T-helper 1 cell treated with Interleukin-12 subunit alpha and Interleukin-12 subunit beta and Interleukin-4 antibody, amounts not matched to agents 30 μg/mL and 1 μg/mL, for 36 hours (primary cell): Measurements from ENCODE around the gene EMCN.

Source experiments
- H3K27ac Mint-ChIP-seq: one replicate; pipeline ENCODE4 v1.8.0; 2021; ENCODE audit warnings: mild to moderate bottlenecking, mixed read lengths
- H3K27me3 Mint-ChIP-seq: one replicate; pipeline ENCODE4 v1.8.0; 2021; ENCODE audit warnings: low read depth, mixed read lengths
- H3K36me3 Mint-ChIP-seq: one replicate; pipeline ENCODE4 v1.8.0; 2021; ENCODE audit warnings: low read depth, mixed read lengths
- H3K4me1 Mint-ChIP-seq: one replicate; pipeline ENCODE4 v1.8.0; 2021; ENCODE audit warnings: low read depth, mixed read lengths
- H3K4me3 Mint-ChIP-seq: one replicate; pipeline ENCODE4 v1.8.0; 2021; ENCODE audit warnings: mild to moderate bottlenecking, moderate library complexity, mixed read lengths
- H3K9me3 Mint-ChIP-seq: one replicate; pipeline ENCODE4 v1.8.0; 2021; ENCODE audit warnings: mixed read lengths

The EMCN gene

DNA sequence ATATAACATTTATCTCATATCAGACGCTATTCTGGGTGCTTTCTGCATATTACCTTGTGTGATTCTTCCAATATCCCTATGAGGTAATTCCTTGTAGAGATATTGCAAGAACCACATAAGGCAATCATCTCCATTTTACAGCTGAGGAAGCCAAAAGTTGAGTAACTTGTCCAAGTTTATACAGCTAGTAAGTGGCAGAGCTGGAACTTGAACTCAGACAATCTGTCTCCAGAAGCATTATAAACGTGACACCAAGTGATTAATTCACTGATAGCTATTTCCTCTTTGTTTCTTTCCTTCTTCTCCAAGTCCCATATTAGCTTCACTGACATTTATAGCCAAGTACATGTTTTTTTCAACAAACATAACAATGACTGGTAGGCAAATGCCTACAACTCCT is 7.3 kb downstream of the EMCN start:
- peaks cover 5% of the 10 kb centered on the region for H3K27me3 Mint-ChIP-seq
- no peaks in the 10 kb centered on the region for H3K4me1 Mint-ChIP-seq
- H3K36me3 Mint-ChIP-seq, result no peaks in the 10 kb centered on the region
- no peak overlapping the region for H3K4me3 Mint-ChIP-seq
- no peaks in the 10 kb centered on the region for H3K9me3 Mint-ChIP-seq
- H3K27ac Mint-ChIP-seq, result no peak overlapping the region

DNA sequence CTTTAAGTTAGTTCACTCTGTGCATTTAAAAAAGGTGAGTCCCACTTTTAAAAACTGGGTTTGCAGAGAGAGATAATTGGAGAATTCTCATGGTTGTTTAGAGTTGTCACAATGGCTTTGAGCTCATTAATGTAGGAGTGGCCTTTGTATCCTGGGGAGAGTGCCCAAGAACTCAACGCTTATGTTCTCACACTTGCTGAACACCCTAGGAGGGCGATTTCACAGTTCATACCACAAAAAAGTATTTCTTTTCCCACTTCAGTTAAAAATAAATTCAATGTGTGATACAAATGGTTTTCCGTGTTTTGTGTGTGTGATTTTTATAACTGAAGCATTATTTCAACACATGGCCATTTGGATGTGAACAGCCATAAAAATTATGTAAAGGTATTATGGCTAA is 8.4 kb downstream of the EMCN start:
- H3K9me3 Mint-ChIP-seq, result no peaks in the 10 kb centered on the region
- no peaks in the 10 kb centered on the region for H3K4me1 Mint-ChIP-seq
- no peak overlapping the region for H3K27ac Mint-ChIP-seq
- no peak overlapping the region for H3K4me3 Mint-ChIP-seq
- H3K36me3 Mint-ChIP-seq, result no peaks in the 10 kb centered on the region
- H3K27me3 Mint-ChIP-seq, result peaks cover 3% of the 10 kb centered on the region

DNA sequence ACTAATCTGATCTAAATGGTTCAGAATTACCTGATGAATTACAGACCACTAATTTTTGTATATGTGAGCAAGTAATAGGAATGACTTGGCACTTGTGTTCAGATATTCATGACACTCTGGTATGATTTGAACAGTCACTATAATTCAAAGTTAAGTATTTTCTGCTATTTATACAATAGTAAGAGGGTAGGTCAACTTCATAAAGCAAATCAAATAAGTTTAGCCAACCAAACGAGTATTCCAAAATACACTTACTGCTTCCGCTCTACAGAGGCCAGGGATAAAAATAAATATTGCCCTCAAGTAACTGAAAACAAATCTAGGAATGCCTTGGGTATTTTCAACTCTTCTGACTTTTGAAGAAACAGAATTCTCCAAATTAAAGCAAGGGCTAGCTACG is 9.1 kb downstream of the EMCN start:
- no peak overlapping the region for H3K27ac Mint-ChIP-seq
- H3K27me3 Mint-ChIP-seq, result no peaks in the 10 kb centered on the region
- H3K4me3 Mint-ChIP-seq, result no peak overlapping the region
- no peaks in the 10 kb centered on the region for H3K4me1 Mint-ChIP-seq
- H3K36me3 Mint-ChIP-seq, result no peaks in the 10 kb centered on the region
- H3K9me3 Mint-ChIP-seq, result no peaks in the 10 kb centered on the region

DNA sequence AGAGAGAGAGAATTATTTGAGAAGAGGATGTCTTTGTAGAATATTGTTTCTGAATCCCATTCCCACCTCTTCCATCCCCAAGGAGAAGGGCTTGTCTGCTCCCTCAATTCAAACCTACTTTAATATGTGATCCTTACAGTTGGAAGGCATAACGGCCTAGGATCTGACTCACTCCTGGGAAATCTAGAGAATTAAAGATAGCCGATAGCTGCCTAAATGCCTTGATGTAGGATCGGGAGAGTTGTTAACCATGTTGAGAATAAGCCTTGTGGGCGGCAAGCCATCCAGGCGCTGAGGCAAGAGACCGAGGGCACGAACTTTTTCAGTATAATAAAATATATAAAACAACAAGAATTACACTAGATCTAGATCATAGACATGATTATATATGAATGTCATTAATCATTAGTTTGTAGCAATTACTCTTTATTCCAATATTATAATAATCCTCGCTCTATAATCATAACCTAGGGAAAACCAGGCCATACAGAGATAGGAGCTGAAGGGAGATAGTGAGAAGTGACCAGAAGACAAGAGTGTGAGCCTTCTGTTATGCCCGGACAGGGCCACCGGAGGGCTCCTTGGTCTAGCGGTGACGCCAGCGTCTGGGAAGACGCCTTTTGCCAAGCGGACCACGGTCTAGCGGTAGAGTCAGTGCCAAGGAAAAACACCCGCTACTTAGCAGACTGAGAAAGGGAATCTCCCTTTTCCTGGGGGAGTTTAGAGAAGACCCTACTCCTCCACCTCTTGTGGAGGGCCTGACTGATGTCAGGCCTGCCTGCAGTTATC is 13.5 kb downstream of the EMCN start:
- Mint-ChIP-seq H3K9me3 (no peaks in the 10 kb centered on the region), H3K27me3 (no peaks in the 10 kb centered on the region), H3K4me3 (no peak overlapping the region), H3K4me1 (no peaks in the 10 kb centered on the region), H3K27ac (no peak overlapping the region), H3K36me3 (no peaks in the 10 kb centered on the region)

DNA sequence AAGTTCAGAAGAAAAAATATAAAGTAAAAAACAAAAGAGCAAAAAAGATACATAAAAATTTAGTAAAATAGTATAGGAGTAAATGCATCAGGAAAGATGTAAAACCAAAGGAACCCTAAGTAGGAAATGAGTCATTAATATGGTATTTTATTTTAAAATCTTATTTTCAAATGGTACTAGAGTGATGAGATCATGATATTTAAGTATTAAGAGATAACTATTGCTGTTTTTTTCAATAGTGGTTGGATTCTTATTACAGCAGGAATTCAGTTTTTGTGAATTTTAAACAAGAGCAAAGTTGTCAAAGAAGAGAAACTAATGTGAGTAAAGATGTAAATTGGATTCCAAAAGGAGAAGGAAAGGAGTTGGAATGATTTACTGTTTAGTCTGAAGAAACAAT is 20.0 kb downstream of the EMCN start:
- no peak overlapping the region for H3K27ac Mint-ChIP-seq
- H3K36me3 Mint-ChIP-seq, result no peaks in the 10 kb centered on the region
- H3K4me3 Mint-ChIP-seq, result no peak overlapping the region

DNA sequence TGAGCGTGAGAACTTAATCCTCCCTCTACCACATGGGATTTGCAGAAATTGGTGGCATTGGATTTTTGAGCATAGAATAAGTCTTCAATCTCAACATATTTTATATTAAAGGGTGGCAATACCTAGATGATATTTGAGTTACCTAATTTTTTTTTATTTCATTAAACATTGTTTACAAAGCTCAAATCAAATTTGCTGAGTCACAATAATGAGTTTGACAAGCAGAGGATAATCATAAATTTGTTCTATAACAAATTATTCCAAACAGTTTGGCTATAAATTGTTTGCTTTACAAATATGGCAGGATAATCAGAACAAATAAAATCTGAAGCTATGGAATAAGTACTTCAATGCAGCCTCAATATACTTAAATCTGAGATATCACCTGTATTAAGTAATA is 22.7 kb downstream of the EMCN start:
- H3K4me1 Mint-ChIP-seq, result no peaks in the 10 kb centered on the region
- no peak overlapping the region for H3K27ac Mint-ChIP-seq
- H3K36me3 Mint-ChIP-seq, result no peaks in the 10 kb centered on the region
- peaks cover 11% of the 10 kb centered on the region for H3K9me3 Mint-ChIP-seq
- no peaks in the 10 kb centered on the region for H3K27me3 Mint-ChIP-seq
- H3K4me3 Mint-ChIP-seq, result no peak overlapping the region

More for the DNA sequence above, 20.0 kb downstream of the EMCN start:
- Mint-ChIP-seq H3K4me1 (no peaks in the 10 kb centered on the region), H3K9me3 (no peaks in the 10 kb centered on the region), H3K27me3 (no peaks in the 10 kb centered on the region)

DNA sequence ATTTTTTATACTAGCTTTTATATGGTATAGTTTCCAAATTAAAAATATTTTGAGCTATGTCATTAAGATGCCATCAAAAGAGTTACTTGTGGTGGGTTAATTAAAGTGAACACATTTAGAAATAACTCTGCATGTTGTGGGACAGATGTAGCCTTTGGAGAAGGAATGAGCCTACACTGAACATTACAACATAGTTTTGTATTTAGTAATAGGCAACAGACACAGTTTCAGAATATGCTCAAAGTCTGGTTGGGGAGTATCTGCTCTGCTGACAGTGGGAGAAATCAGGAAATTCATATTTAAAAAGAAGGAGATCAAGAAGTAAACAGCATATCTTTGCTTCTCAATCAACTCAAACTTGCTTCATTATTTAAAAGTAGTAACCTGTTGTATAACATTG is 23.7 kb downstream of the EMCN start:
- no peak overlapping the region for H3K27ac Mint-ChIP-seq
- H3K36me3 Mint-ChIP-seq, result no peaks in the 10 kb centered on the region
- no peaks in the 10 kb centered on the region for H3K4me1 Mint-ChIP-seq
- no peak overlapping the region for H3K4me3 Mint-ChIP-seq
- no peaks in the 10 kb centered on the region for H3K27me3 Mint-ChIP-seq
- peaks cover 11% of the 10 kb centered on the region for H3K9me3 Mint-ChIP-seq

DNA sequence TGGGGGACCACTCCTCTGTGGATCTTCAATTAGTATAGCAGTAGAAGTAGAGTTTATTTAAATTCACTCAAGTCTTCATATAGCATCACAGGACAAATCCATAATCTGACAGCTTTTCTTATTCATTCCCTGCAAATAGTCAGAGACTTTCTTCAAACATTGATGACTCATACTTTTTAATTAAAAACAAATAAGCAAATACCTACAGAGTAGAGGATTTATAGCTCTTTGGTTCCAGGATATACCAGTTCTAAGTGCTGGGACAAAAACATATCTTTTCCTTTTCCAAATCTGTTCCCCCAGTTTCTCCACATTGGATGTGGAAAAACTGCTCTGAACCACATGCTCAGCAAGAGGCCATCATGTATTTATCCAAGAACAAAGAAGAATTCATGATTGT is 24.1 kb downstream of the EMCN start:
- H3K4me1 Mint-ChIP-seq, result no peaks in the 10 kb centered on the region
- H3K9me3 Mint-ChIP-seq, result peaks cover 11% of the 10 kb centered on the region
- H3K36me3 Mint-ChIP-seq, result no peaks in the 10 kb centered on the region
- H3K27ac Mint-ChIP-seq, result no peak overlapping the region
- no peaks in the 10 kb centered on the region for H3K27me3 Mint-ChIP-seq
- H3K4me3 Mint-ChIP-seq, result no peak overlapping the region

DNA sequence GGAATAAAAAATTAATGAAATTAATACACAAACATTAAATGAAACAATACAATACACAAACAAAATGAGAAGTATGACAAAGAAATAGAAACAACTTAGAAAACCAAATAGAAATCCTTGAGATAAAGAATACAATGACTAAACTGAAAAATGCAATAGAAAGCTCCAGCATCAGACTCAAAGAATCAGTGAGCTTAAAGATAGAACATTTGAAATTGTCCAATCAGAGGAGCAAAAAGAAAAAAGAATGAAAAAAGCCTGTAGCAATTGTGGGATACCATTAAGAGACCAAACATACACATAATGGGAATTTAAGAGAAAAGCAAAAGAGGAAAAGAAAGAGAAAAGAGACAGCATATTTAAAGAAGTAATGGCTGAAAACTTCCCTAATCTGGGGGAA is 25.7 kb downstream of the EMCN start:
- Mint-ChIP-seq H3K27me3 (peaks cover 5% of the 10 kb centered on the region), H3K9me3 (peaks cover 11% of the 10 kb centered on the region), H3K4me1 (no peaks in the 10 kb centered on the region), H3K4me3 (no peak overlapping the region), H3K27ac (no peak overlapping the region), H3K36me3 (no peaks in the 10 kb centered on the region)

DNA sequence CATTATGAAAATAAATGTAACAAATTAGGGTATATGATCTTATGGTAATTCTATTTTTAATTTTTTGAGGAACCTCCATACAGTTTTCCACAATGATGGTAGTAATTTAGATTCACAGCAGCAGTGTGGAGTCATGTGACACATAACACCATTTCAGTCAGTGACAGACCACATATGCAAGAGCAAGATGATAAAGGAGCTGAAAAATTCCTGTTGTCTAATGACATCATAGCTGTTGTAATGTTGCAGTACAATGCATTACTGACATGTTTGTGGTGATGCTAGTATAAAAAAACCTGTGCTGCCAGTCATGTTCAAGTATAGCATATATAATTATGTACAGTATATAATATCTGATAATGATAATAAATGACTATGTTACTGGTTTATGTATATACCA is 28.5 kb downstream of the EMCN start:
- Mint-ChIP-seq H3K4me1 (no peaks in the 10 kb centered on the region), H3K36me3 (no peaks in the 10 kb centered on the region), H3K9me3 (peaks cover 11% of the 10 kb centered on the region), H3K4me3 (no peak overlapping the region), H3K27ac (no peak overlapping the region), H3K27me3 (peaks cover 5% of the 10 kb centered on the region)

DNA sequence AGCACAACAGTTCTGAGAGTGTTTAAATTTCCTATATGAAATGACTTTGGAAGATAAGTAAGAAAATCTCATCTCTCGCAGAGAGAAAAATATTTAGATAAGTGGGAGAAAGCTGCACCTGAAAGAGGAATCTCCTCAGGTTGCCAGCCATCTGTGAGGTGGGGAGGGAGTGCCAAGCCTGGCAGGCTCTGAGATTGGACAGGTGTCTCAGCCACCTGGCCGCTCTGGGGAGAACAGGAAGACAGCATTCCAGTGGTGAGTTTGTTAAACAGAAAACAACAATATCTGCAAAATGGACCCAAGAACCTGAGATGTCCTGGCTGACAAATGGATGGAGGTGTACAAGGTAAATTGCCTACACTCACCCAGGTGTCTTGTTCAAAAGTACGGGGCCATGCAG is 31.3 kb downstream of the EMCN start:
- no peaks in the 10 kb centered on the region for H3K36me3 Mint-ChIP-seq
- no peak overlapping the region for H3K27ac Mint-ChIP-seq
- H3K27me3 Mint-ChIP-seq, result peaks cover 5% of the 10 kb centered on the region
- peaks cover under 1% of the 10 kb centered on the region for H3K9me3 Mint-ChIP-seq
- H3K4me1 Mint-ChIP-seq, result no peaks in the 10 kb centered on the region
- no peak overlapping the region for H3K4me3 Mint-ChIP-seq

DNA sequence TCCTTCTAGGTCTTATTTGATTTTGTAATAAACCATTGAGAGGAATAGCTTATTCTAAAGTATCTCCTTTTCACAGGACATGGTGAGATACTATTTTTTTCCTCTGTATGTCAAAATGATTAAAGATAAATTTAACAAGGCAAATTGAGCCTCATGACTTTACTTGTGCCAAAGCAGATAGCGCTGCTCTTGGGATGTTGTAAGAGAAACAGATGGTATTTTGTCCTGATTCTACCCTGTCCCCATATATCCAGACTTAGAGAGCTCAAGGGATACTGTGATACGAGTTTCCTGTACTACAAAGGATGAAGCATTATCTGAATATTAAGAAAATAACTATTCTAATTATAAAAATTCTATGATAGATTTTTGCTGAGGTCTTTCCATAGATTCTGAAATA is 34.0 kb downstream of the EMCN start:
- H3K9me3 Mint-ChIP-seq, result no peaks in the 10 kb centered on the region
- no peaks in the 10 kb centered on the region for H3K4me1 Mint-ChIP-seq
- peaks cover 5% of the 10 kb centered on the region for H3K27me3 Mint-ChIP-seq
- H3K4me3 Mint-ChIP-seq, result no peak overlapping the region
- no peaks in the 10 kb centered on the region for H3K36me3 Mint-ChIP-seq
- H3K27ac Mint-ChIP-seq, result no peak overlapping the region

DNA sequence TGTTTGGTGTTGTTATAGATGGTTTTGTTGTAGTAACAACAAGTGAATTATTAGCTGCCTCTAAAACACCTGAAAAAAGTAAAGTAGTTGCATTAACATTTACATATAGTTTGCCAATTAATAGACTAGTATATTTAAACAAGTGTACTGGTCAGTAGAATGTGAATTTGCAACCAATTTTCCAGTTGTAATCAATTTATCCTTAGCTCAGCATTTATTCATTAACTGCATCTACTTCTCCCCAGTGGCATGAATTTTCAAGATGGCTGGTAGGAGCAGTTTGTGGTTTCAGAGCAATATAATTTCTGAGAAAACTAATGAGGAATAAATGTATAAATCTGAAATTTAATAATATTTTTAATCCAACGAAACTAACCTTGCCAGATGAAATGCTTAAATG is 37.9 kb downstream of the EMCN start:
- Mint-ChIP-seq H3K27me3 (no peaks in the 10 kb centered on the region), H3K4me1 (no peaks in the 10 kb centered on the region), H3K4me3 (no peak overlapping the region), H3K27ac (no peak overlapping the region), H3K36me3 (no peaks in the 10 kb centered on the region), H3K9me3 (no peaks in the 10 kb centered on the region)

DNA sequence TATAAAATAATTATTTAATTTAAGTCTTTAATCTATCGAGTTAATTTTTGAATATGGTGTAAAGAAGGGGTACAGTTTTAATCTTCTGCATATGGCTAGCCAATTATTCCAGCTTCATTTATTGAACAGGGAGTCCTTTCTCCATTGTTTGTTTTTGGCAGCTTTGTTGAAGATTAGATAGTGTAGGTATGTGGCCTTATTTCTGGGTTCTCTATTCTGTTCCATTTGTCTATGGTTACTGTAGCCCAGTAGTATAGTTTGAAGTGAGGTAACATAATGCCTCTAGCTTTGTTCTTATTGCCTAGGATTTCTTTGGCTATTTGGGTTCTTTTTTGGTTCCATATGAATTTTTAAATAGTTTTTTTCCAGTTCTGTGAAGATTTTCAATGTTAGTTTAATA is 48.3 kb downstream of the EMCN start:
- H3K4me1 Mint-ChIP-seq, result no peaks in the 10 kb centered on the region
- peaks cover 9% of the 10 kb centered on the region for H3K9me3 Mint-ChIP-seq
- H3K36me3 Mint-ChIP-seq, result no peaks in the 10 kb centered on the region
- H3K27me3 Mint-ChIP-seq, result peaks cover 4% of the 10 kb centered on the region
- H3K4me3 Mint-ChIP-seq, result no peak overlapping the region
- no peak overlapping the region for H3K27ac Mint-ChIP-seq

DNA sequence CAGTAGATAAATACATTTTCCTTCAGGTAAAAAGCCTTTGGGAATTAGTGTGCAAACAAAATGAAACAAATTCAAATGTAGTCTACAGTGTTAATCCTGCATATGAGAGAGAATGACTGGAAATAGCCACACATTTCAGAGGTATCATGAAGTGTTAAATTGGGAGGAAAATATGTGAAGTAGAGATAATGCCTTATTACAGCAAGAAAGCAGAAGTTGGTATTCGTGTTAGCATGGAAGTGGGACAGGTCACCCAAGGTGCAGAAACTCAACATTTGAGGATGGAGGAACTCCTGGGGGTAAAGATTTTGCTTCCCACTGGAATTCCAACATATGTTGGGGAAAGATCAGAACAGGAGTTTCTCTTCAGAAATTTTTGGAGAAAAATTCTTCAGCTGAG is 51.3 kb downstream of the EMCN start:
- H3K9me3 Mint-ChIP-seq, result peaks cover 9% of the 10 kb centered on the region
- H3K36me3 Mint-ChIP-seq, result no peaks in the 10 kb centered on the region
- no peaks in the 10 kb centered on the region for H3K4me1 Mint-ChIP-seq
- no peak overlapping the region for H3K27ac Mint-ChIP-seq
- H3K4me3 Mint-ChIP-seq, result no peak overlapping the region
- peaks cover 4% of the 10 kb centered on the region for H3K27me3 Mint-ChIP-seq
